Subcutaneous adipose tissue (tissue), 4 donors: Measurements from ENCODE around the gene CSMD2. TPM values are rescaled to one million over a fixed set of nuclear protein-coding genes. Genes with fewer than 3 reads are reported as not detected.

Experiments
- total RNA-seq, 4 donors: library from RNA; depleted of rRNA; stranded (reverse); fragments of >200 nt; gene quantifications; one replicate each; pipeline ENCODE4 v1.1.0, GENCODE V29; 2016
- TF ChIP-seq, protein P1 (sequence below): fragments of 450-650 bp; IDR thresholded peaks from one replicate; pipeline ENCODE4 v1.5.1; 2016; ENCODE audit warnings: low read depth, mild to moderate bottlenecking, control low read depth, antibody characterized with exemption, moderate library complexity

CSMD2 gene
- total RNA-seq, 4 donors from 2014 or later, result 0.38 to 4.4 (median 1.00) TPM

DNA sequence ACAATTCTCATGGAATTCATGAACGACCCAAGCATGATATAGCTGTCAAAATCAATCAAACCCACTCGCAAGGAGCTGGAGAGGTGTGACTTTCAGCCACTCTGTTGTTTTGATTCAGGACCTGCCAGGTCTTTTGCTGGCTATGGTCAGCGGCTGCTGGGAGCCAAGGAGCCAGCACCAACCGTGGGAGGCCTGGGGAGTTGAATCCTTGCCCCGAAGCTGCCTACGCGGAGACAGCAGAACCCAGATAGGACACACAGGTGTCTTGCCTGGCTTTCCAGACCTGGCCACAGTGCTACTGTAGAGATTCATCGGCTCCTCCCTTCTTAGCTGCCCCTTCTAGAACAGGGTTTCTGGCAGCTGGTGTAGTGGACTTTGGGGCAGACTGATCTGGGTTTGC is 649.9 kb downstream of the CSMD2 start:
- TF ChIP-seq, protein P1, sequence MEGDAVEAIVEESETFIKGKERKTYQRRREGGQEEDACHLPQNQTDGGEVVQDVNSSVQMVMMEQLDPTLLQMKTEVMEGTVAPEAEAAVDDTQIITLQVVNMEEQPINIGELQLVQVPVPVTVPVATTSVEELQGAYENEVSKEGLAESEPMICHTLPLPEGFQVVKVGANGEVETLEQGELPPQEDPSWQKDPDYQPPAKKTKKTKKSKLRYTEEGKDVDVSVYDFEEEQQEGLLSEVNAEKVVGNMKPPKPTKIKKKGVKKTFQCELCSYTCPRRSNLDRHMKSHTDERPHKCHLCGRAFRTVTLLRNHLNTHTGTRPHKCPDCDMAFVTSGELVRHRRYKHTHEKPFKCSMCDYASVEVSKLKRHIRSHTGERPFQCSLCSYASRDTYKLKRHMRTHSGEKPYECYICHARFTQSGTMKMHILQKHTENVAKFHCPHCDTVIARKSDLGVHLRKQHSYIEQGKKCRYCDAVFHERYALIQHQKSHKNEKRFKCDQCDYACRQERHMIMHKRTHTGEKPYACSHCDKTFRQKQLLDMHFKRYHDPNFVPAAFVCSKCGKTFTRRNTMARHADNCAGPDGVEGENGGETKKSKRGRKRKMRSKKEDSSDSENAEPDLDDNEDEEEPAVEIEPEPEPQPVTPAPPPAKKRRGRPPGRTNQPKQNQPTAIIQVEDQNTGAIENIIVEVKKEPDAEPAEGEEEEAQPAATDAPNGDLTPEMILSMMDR, result no peak

DNA sequence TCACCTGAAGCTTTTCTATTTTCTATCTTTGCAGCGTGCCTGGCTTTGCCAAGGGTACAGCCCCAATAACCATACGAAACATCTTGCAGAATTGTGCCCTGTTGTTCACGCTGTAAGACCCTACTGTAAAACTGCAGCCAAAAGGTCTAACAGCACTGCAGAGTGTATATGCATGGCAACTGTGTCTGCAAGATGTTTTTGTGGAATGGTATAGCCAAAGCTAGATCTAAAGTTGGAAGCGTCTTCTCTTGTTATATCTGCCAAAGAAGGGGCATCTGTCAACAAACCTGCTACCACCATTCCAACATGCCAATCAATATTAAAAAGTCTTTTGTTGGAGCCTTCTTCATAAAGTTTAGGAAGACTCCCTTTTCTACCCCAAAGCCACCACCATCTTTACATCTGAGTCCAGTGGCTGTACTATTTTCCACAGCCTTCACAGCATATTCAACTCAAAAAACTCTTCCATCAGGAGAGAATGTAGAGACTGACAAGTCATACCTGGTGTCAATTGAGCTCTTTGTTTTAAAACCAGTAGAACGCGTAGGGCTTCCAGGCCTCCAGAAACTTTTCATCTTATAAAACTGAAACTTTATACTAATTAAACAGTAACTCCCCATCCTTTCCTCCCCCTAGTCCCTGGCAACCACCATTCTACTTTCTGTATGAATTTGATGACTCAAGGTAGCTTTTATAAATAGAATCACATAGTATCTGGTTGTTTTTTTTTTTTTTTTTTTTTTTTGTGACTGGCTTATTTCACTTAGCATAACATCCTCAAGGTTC is 652.6 kb downstream of the CSMD2 start:
- TF ChIP-seq, protein P1, result no peak

DNA sequence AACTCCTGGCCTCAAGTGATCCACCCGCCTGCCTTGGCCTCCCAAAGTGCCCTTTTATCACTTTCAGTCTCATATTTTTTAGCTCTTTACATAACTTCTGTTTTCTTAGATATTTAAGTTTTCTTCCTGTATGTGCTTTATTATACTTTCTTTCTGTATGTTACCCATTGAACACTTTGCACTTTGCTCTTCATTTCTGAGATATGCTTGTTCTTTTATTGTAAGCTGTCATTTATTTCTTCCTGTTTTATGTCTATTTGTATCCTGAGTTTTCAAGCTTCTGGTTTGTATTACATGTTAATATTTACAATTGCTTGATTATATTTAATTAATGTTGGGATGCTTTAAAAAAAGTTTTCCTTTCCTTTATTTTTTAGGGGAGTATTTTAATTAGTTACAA is 656.9 kb downstream of the CSMD2 start:
- TF ChIP-seq, protein P1, result no peak

DNA sequence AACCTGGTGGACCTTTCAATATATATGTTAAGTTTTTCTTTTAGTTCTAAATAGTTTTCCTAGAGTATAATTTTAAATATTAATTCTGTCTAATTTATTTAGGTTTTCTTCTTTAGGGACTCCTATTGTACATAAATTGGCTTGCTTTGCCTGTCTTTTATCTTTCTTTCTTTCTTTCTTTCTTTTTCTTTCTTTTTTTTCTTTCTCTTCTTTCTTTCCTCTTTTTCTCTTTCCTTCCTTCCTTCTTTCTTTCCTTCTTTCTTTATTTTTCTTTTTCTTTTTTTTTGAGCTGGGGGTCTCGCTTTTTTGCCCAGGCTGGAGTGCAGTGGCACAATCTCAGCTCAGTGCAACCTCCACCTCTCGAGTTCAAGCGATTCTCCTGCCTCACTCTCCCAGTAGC is 657.4 kb downstream of the CSMD2 start:
- TF ChIP-seq, protein P1, result no peak

DNA sequence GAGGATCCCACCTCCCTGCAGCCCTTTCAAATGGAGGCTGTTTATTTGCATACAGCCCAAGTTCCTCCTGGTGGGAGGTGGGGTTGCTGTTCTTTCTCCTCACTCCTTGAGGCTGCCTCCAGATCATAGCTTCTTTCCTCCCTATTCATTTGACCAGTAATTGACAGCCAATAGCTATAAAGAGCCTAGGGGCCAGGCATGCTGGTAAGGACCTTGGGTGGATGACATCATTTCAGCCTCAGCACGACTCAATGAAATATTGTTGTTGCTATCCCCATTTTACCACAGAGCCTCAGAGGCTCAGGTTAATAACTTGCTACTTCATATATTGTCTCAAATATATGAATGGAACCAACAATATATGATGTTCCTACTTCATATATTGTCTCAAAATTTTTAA is 661.5 kb downstream of the CSMD2 start:
- TF ChIP-seq, protein P1, result no peak

GRCh38 chr1:33502726-33503125 is 662.3 kb downstream of the CSMD2 start:
- TF ChIP-seq, protein P1, result no peak

GRCh38 chr1:33501774-33502173 is 663.3 kb downstream of the CSMD2 start:
- TF ChIP-seq, protein P1, result no peak
